ENCODE results near the gene ARHGAP22.

DNA sequence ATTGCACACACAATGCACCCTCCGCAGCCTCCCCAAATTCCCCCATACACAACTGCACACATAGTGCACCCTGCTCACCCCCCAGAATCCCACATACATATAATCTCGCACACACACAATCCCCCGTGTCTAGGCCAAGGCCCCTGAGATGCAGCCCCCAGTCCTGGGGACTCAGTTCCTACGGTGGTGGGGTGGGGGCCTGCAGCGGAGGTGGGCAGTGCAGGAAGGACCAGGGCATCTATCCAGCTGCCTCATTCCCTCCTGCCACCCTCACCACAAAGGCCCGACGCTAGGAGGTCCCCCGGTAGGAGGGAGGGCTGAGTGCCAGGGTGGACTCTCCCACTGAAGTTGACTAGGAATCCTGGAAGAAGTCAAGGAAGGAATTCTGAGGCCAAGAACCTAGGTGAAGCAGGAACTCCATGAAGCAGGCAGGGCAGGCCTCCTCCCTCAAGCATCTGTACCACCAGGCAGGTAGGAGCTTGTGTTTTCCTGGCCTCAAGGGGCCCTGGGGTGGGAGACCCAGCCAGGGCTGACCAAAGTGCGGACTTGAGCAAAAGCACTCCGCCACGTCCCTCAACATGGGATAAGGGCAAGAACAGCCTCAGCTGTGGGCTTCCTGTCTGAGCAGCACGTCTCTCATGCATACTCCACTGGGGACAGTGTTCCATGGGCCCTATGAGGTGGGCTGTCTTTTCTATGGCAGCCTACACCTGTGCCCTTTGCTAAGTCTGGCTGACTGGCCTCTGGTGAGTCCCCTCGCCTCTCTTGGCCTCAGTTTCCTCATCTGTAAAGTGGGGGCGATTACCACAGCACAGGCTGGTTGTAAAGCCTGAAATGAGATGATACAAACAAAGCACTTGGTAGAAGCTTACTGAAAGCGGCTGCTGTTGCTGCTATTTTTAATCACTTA lies 152.6 kb downstream of the ARHGAP22 start:
- TF ChIP-seq REST (IDR thresholded peaks at IDR 0.05; ENCODE audit: insufficient replicate concordance, low read depth) (no peak), POLR2AphosphoS5 (IDR thresholded peaks at IDR 0.05; ENCODE audit: low read depth) (no peak)
- TF ChIP-seq, protein P1, sequence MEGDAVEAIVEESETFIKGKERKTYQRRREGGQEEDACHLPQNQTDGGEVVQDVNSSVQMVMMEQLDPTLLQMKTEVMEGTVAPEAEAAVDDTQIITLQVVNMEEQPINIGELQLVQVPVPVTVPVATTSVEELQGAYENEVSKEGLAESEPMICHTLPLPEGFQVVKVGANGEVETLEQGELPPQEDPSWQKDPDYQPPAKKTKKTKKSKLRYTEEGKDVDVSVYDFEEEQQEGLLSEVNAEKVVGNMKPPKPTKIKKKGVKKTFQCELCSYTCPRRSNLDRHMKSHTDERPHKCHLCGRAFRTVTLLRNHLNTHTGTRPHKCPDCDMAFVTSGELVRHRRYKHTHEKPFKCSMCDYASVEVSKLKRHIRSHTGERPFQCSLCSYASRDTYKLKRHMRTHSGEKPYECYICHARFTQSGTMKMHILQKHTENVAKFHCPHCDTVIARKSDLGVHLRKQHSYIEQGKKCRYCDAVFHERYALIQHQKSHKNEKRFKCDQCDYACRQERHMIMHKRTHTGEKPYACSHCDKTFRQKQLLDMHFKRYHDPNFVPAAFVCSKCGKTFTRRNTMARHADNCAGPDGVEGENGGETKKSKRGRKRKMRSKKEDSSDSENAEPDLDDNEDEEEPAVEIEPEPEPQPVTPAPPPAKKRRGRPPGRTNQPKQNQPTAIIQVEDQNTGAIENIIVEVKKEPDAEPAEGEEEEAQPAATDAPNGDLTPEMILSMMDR (IDR thresholded peaks at IDR 0.05; ENCODE audit: insufficient read depth, low read length), result no peak
